ENCODE results near the gene KPTN. TPM values are rescaled to one million over a fixed set of nuclear protein-coding genes. Genes with fewer than 3 reads are reported as not detected.

Gene KPTN
- total and polyA plus RNA-seq, 2 donors (not counting 1 experiment from before 2014, with no cell fraction given): 8.1 to 11.4 TPM

- Histone ChIP-seq H3K9ac (ENCODE audit: low read length) (no peak overlapping the region), H4K20me1 (ENCODE audit: control insufficient read depth, insufficient read depth, low read length, poor library complexity, severe bottlenecking) (no peaks in the 10 kb centered on the region), H3K27me3 (replicated peaks in 1 of 4; ENCODE audit: control extremely low read depth in 1 of 4, control insufficient read depth in 3 of 4, insufficient read depth in 4 of 4, low read length in 3 of 4) (peaks cover 0 to 95% (median 52%) of the 10 kb centered on the region in 4 experiments), H3K4me1 (ENCODE audit: control insufficient read depth in 2 of 2, insufficient read depth in 2 of 2, low read length in 2 of 2) (peaks cover 22 to 31% of the 10 kb centered on the region in 2 donors), H3K4me3 (ENCODE audit: control extremely low read depth in 1 of 5, extremely low read depth in 1 of 5, insufficient read depth in 1 of 5, low read depth in 2 of 5, low read length in 4 of 5) (no peak overlapping the region), H3K9me3 (ENCODE audit: control extremely low read depth in 1 of 3, control insufficient read depth in 2 of 3, insufficient read depth in 1 of 3, low read length in 2 of 3) (peaks cover 0 to 41% (median 4%) of the 10 kb centered on the region in 3 donors), H3K79me2 (ENCODE audit: control insufficient read depth, insufficient read depth, low read length) (no peaks in the 10 kb centered on the region), H3K4me2 (replicated peaks; ENCODE audit: low read depth, low read length, poor library complexity, severe bottlenecking) (peak overlapping the region; percentile 43), H2AFZ (ENCODE audit: insufficient read depth, low read depth, low read length, poor library complexity, severe bottlenecking) (no peak overlapping the region), H3K36me3 (replicated peaks in 1 of 2; ENCODE audit: control extremely low read depth in 1 of 2, control insufficient read depth in 1 of 2, extremely low read depth in 1 of 2, insufficient read depth in 2 of 2, low read length in 1 of 2) (no peaks in the 10 kb centered on the region), H3K27ac (ENCODE audit: low read length in 2 of 2) (no peak overlapping the region)
- Mint-ChIP-seq H3K9me3 (ENCODE audit: insufficient read depth) (no peaks in the 10 kb centered on the region), H3K4me1 (peaks cover 11% of the 10 kb centered on the region), H3K4me3 (no peak overlapping the region), H3K27me3 (peaks cover 45% of the 10 kb centered on the region), H3K27ac (no peak overlapping the region)
- WGBS (ENCODE audit: insufficient coverage): 3% methylated on average over 21 of the region's 27 CpGs
- intact Hi-C loops (cut with micrococcal nuclease): no loop called here
- ATAC-seq (ENCODE audit: low read depth): peak; percentile 35
- TF ChIP-seq, protein P1, sequence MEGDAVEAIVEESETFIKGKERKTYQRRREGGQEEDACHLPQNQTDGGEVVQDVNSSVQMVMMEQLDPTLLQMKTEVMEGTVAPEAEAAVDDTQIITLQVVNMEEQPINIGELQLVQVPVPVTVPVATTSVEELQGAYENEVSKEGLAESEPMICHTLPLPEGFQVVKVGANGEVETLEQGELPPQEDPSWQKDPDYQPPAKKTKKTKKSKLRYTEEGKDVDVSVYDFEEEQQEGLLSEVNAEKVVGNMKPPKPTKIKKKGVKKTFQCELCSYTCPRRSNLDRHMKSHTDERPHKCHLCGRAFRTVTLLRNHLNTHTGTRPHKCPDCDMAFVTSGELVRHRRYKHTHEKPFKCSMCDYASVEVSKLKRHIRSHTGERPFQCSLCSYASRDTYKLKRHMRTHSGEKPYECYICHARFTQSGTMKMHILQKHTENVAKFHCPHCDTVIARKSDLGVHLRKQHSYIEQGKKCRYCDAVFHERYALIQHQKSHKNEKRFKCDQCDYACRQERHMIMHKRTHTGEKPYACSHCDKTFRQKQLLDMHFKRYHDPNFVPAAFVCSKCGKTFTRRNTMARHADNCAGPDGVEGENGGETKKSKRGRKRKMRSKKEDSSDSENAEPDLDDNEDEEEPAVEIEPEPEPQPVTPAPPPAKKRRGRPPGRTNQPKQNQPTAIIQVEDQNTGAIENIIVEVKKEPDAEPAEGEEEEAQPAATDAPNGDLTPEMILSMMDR (IDR thresholded peaks at IDR 0.05): no peak
- no peak for TF ChIP-seq EZH2 (IDR thresholded peaks at IDR 0.05; ENCODE audit: borderline replicate concordance, insufficient read depth, low read depth, low read length, poor library complexity, severe bottlenecking)
- CTCF ChIA-PET: interaction anchor here (0.6 to 1.9 kb wide), 14 partner anchors 8 to 1254 kb away, joined by 3 to 13 read pairs (median 4); partner anchors contain the start of genes DHX34 and KPTN
- peak; percentile 71 for DNase-seq
- POLR2A ChIA-PET: interaction anchor here (0.5 to 0.6 kb wide), 2 partner anchors 27 to 203 kb away, joined by 3 to 4 read pairs; no protein-coding TSS in a partner anchor
Measured at GRCh38 chr19:47428177-47428894, 55.7 kb downstream of the KPTN start.
